ENCODE data around the gene HSD17B11. TPM values are rescaled to one million over a fixed set of nuclear protein-coding genes. Genes with fewer than 3 reads are reported as not detected.

HSD17B11 gene
- total RNA-seq, 1 donor from 2014 or later, result 30.8 TPM

DNA sequence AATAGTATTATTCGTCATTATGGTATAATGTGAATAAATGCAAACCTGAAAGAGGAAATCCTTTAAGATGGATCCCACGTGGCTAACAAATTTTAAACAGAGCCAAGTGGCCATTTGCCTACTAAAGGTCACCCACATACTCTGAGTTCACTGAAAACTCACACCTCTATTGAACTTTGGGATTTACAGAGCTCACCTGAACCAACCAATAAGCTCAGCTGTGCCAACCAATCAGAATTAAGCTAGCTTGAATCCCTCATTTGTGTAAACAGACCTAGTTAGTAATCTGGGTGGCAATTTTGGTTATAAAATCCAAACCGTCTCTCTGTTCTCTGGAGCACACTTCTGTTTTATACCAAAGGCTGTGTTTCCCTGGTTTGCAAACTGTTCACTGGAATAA is 26.0 kb upstream of the HSD17B11 start:
- Histone ChIP-seq H3K4me2 (no peak overlapping the region), H3K27me3 (no peaks in the 10 kb centered on the region), H3K9me3 (ENCODE audit: low read depth) (no peaks in the 10 kb centered on the region), H3K9ac (no peak overlapping the region), H3K79me2 (ENCODE audit: low read depth) (peaks cover 4% of the 10 kb centered on the region), H4K20me1 (ENCODE audit: low read depth) (no peaks in the 10 kb centered on the region), H2AFZ (replicated peaks) (no peak overlapping the region), H3K4me3 (no peak overlapping the region), H3K36me3 (no peaks in the 10 kb centered on the region), H3K4me1 (peaks cover 11% of the 10 kb centered on the region), H3K27ac (no peak overlapping the region), H3F3A (ENCODE audit: low read depth) (peaks cover under 1% of the 10 kb centered on the region)
- H3K9me3 Mint-ChIP-seq, result peaks cover 12% of the 10 kb centered on the region
- H3K4me1 Mint-ChIP-seq, result peaks cover 4% of the 10 kb centered on the region
- no peaks in the 10 kb centered on the region for H3K36me3 Mint-ChIP-seq
- peaks cover 2% of the 10 kb centered on the region for H3K27me3 Mint-ChIP-seq (ENCODE audit: insufficient read depth, low read depth)
- no peak overlapping the region for H3K4me3 Mint-ChIP-seq
- TF ChIP-seq, protein P1, sequence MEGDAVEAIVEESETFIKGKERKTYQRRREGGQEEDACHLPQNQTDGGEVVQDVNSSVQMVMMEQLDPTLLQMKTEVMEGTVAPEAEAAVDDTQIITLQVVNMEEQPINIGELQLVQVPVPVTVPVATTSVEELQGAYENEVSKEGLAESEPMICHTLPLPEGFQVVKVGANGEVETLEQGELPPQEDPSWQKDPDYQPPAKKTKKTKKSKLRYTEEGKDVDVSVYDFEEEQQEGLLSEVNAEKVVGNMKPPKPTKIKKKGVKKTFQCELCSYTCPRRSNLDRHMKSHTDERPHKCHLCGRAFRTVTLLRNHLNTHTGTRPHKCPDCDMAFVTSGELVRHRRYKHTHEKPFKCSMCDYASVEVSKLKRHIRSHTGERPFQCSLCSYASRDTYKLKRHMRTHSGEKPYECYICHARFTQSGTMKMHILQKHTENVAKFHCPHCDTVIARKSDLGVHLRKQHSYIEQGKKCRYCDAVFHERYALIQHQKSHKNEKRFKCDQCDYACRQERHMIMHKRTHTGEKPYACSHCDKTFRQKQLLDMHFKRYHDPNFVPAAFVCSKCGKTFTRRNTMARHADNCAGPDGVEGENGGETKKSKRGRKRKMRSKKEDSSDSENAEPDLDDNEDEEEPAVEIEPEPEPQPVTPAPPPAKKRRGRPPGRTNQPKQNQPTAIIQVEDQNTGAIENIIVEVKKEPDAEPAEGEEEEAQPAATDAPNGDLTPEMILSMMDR (IDR thresholded peaks at IDR 0.05), result no peak
- TF ChIP-seq EZH2 (IDR thresholded peaks at IDR 0.05) (no peak), EZH2phosphoT487 (IDR thresholded peaks at IDR 0.05) (no peak)
- no peak for DNase-seq (ENCODE audit: low spot score)
- no peak overlapping the region for H3K27ac Mint-ChIP-seq

DNA sequence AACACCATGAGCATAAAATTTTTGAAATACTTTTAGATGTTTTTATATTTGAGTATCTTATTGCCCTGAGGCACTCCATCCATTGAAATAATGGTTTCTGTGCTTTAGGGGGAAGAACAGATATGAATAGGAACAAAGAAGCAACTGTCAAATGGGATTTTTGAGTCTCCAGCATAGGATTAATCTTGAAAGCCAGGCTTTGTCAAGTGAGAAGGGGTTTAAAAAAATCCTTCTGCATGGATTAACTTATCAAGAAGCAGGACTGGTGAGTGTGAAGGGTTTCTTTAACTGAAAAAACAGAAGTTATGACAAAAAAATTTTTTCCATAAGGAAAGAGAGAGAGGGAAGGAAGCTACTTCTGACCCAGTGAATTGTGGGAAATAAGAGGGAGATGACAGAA is 23.8 kb upstream of the HSD17B11 start:
- Mint-ChIP-seq H3K9me3 (peaks cover 12% of the 10 kb centered on the region), H3K27me3 (ENCODE audit: insufficient read depth, low read depth) (peaks cover 2% of the 10 kb centered on the region), H3K4me1 (peaks cover 2% of the 10 kb centered on the region), H3K27ac (no peak overlapping the region), H3K4me3 (no peak overlapping the region), H3K36me3 (no peaks in the 10 kb centered on the region)
- Histone ChIP-seq H3K9ac (no peak overlapping the region), H3K4me3 (no peak overlapping the region), H3K27me3 (no peaks in the 10 kb centered on the region), H3K36me3 (no peaks in the 10 kb centered on the region), H2AFZ (replicated peaks) (no peak overlapping the region), H3K9me3 (ENCODE audit: low read depth) (no peaks in the 10 kb centered on the region), H3K4me2 (no peak overlapping the region), H3F3A (ENCODE audit: low read depth) (no peaks in the 10 kb centered on the region), H3K27ac (no peak overlapping the region), H4K20me1 (ENCODE audit: low read depth) (no peaks in the 10 kb centered on the region), H3K4me1 (no peaks in the 10 kb centered on the region), H3K79me2 (ENCODE audit: low read depth) (no peaks in the 10 kb centered on the region)
- DNase-seq (ENCODE audit: low spot score), result no peak
- TF ChIP-seq EZH2phosphoT487 (IDR thresholded peaks at IDR 0.05) (no peak), EZH2 (IDR thresholded peaks at IDR 0.05) (no peak)
- TF ChIP-seq, protein P1 (IDR thresholded peaks at IDR 0.05), result no peak

DNA sequence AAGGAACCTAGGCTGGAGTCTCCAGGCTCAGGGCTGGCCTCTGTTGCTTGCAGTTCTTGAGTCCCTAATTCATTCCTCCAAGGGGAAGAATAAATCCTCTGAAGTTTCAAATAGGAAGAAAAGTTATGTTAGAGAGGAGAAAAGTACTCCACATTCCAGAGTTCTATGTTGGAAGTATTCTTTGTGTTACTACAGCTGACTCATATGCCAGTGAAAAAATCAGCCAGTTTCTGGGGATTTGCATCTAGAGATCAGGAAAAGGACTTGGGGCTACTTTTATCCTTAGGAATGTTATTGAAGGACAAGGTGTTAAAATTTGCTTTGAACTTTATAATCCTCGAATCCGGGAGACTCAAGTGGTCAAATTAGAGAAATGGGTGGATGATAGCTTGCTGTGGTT is 19.7 kb upstream of the HSD17B11 start:
- peaks cover 7% of the 10 kb centered on the region for H3K4me1 Mint-ChIP-seq
- no peaks in the 10 kb centered on the region for H3K27me3 Mint-ChIP-seq (ENCODE audit: insufficient read depth, low read depth)

More for the DNA sequence above, 19.7 kb upstream of the HSD17B11 start:
- peaks cover 2% of the 10 kb centered on the region for H3K9me3 Mint-ChIP-seq
- TF ChIP-seq EZH2phosphoT487 (IDR thresholded peaks at IDR 0.05) (no peak), EZH2 (IDR thresholded peaks at IDR 0.05) (no peak)
- TF ChIP-seq, protein P1 (IDR thresholded peaks at IDR 0.05), result no peak
- Histone ChIP-seq H3K27ac (no peak overlapping the region), H3K9ac (no peak overlapping the region), H3K79me2 (ENCODE audit: low read depth) (no peaks in the 10 kb centered on the region), H3K4me2 (no peak overlapping the region), H3K4me3 (no peak overlapping the region), H3K4me1 (peaks cover 7% of the 10 kb centered on the region), H4K20me1 (ENCODE audit: low read depth) (no peaks in the 10 kb centered on the region), H3F3A (ENCODE audit: low read depth) (no peaks in the 10 kb centered on the region), H3K9me3 (ENCODE audit: low read depth) (no peaks in the 10 kb centered on the region), H2AFZ (replicated peaks) (no peak overlapping the region), H3K27me3 (no peaks in the 10 kb centered on the region), H3K36me3 (no peaks in the 10 kb centered on the region)
- DNase-seq (ENCODE audit: low spot score), result no peak
- H3K4me3 Mint-ChIP-seq, result no peak overlapping the region
- H3K27ac Mint-ChIP-seq, result no peak overlapping the region
- H3K36me3 Mint-ChIP-seq, result no peaks in the 10 kb centered on the region
